ENCODE results near the gene TRIP13.
"Not testable (repeated sequence)": the region's sequence is repeated elsewhere in the genome, so short reads cannot be mapped to it uniquely, and the experiment has no call there.

Gene TRIP13, protein sequence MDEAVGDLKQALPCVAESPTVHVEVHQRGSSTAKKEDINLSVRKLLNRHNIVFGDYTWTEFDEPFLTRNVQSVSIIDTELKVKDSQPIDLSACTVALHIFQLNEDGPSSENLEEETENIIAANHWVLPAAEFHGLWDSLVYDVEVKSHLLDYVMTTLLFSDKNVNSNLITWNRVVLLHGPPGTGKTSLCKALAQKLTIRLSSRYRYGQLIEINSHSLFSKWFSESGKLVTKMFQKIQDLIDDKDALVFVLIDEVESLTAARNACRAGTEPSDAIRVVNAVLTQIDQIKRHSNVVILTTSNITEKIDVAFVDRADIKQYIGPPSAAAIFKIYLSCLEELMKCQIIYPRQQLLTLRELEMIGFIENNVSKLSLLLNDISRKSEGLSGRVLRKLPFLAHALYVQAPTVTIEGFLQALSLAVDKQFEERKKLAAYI

DNA sequence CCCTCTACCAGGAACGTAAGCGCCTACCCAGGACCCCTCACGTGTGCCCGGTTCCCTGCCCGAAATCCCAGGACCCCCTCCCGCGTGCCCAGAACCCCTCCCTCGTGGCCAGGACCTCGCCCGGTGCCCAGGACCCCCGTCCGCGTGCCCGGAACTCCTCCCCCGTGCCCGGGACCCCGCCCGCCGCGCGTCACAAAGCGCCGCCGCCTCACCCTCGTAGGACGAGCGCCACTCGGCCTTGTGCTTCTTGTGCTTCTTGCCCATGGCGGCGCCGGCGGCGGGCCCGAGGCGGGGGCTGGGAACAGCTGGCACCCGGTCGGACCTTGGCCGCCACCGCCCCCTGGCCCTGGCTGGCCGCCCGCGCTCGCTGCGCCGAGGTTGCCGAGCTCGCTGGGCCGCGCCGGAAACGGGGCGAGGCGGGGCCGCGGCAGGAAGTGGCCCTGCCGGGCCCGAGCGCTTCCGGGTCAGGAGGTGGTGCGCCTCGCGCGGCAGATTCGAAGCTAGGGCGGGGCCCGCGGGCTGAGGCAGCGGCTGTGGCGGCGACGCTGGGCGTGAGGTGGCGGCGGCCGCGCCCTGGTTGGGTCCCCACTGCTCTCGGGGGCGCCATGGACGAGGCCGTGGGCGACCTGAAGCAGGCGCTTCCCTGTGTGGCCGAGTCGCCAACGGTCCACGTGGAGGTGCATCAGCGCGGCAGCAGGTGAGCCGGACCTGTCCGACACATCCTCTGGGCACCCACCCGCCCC, at the start of gene TRIP13, which contains the start of gene BRD9:
Gene TRIP13, plus strand, starts transcription at position 491 of the 743 bp plus-strand sequence. Its CDS starts 115 bp downstream, at position 606.
Gene BRD9, minus strand, starts transcription at position 408 of the 743 bp plus-strand sequence. Its CDS starts 144 bp downstream, at position 264.
- DNase-seq, result peak; percentile 85

DNA sequence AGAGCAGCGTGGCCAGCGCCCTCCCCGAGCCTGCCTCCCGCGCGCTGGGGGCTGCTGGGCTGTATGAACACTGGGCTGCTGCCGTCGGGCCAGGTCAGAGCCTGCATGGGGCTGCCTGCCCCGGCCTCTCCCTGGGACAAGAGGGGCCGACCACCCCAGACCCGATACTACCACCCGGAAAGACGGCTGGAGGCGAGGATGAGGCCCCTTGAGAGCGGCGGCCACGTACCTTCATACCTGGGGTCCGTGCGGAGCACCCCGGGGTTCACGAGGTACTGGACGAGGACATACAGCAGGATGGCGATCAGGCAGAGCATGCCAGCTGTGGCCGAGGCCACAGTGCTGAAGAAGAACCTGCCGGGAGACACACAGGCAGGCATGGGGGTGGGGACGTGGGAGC, 49.3 kb upstream of the TRIP13 start:
- not testable (repeated sequence) for DNase-seq

DNA sequence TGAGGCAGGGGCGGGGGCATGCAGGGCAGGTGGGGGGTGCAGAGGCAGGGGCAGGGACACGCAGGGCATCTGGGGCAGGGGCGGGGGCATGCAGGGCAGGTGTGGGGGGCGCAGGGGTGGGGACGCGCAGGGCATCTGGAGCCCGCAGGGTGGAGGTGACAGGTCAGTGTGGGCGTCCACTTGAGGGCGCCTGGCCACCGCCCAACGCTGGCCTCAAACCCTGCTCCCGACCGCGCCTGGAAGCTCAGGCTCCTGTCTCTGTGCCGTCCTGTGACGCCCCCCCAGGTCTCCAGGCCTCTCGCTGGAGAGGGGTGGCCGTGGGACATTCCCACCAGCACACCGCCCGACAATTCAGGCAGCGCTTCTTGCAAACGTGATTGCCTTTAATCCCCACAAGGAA, 48.8 kb upstream of the TRIP13 start:
- DNase-seq, result not testable (repeated sequence)

DNA sequence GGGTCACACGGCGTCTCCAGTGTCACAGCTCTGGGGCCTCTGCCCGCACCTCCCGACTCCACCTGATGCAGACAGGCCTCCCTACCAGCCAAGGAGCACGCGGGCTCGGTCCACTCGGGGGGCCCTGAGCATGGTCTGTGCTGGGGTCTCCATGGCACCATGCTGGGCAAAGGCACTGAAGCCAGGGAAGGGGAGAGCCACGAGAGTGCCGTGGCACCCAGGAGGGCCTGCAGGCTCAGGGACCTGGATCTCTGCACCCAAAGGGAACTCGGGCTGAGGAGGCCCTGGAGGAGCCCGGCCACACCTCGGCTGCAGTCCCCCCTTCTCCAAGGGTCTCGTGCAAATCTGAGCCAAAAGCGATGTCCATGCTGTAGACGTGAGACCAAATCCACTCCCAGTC, 48.3 kb upstream of the TRIP13 start:
- not testable (repeated sequence) for DNase-seq

DNA sequence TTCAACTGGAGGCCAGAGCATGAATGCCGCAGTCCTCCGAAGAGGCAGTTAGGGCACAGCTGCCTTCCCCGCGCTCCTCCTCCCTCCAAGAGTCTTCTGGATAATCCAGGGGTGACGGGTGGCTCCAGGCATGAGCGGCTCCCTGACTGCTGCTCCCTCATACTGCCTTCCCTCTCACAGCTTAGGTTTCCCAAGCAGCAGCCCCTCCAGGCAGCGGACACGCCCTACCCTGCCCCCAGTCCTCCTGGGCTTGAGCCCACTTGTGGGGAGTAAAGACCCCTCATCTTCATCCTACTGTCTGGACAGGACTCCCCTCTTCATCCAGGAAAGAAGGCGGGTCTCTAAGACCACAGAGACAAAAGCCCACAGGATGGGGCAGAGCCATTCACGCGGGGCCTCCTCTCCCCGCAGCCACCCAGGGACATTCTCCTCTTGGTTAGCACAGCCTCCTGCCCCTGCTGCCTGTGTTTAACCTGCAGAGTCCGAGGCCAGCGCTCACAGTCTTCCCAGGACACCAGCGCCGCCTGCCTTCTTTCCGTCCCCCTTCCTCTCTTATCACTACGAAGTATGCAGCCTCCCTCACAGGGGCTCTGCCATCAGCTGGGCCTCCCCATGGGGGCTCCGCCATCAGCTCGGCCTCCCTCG, 47.5 kb upstream of the TRIP13 start:
- DNase-seq, result not testable (repeated sequence)

DNA sequence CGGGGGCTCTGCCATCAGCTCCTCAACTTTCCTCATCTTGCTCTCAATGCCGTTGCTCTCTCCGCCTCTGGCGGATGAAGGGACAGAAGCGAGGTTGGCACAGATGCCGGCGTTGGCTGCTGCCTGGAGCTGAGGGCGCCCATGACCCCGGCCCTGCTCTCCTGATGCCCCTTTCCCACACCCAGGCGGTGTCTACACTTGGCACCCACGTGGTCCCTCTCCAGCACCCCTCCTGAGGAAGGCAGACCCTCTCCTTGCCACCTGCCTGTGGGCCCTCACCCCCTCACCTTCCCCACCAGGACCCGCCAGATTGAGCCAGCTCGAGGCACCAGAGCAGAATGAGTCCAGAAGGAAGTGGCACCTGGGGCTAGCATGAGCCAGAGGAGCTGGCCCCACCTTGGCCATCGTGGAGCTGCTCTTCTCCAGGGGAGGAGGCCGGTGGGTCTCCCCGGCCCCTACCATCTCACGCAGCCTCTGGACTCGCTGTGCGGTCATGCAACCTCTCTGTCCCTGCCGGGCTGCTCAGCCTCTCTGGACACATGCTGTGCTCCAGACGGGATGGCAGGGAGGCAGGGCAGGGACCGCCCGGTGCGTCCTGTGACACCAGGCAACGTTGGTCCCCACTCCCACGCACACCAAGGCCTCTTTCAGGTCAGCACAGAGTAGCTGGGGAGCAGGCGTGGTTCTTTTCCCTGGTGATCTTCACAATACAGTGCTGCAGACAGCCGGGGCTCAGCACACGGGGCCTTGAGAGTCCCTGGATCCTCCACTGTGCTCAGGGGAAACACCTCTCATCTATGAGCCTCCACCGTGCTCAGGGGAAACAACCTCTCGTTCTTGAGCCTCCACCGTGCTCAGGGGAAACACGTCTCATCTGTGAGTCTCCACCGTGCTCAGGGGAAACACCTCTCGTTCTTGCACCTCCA, 46.7 kb upstream of the TRIP13 start:
- DNase-seq, result not testable (repeated sequence)

DNA sequence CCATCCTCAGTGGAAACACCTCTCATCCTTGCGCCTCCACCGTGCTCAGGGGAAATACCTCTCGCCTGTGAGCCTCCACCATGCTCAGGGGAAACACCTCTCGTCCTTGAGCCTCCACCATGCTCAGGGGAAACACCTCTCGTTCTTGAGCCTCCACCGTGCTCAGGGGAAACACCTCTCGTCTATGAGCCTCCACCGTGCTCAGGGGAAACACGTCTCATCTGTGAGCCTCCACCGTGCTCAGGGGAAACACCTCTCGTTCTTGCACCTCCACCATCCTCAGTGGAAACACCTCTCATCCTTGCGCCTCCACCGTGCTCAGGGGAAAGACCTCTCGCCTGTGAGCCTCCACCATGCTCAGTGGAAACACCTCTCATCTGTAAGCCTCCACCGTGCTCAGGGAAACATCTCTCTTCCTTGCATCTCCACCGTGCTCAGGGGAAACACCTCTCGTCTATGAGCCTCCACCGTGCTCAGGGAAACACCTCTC, 46.0 kb upstream of the TRIP13 start:
- DNase-seq, result not testable (repeated sequence)

DNA sequence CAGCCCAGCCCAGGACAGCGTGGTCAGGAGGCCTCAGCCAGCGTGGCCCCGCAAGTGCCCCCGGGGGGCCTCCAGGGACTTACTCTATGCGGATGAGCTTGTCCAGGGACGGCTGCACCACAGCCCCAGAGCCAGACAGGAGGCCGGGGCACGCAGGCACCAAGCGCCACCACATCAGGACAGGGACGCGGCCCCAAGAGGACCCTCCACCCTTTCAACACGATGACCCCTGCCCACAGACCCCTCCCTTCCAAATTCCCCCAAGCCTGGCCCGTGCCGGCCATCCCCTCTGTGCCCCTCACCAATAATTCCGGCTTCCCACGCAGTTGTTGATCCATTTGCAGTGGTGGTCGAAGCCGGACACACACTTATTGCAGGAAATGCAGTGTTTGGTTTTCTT, 45.5 kb upstream of the TRIP13 start:
- DNase-seq, result not testable (repeated sequence)

DNA sequence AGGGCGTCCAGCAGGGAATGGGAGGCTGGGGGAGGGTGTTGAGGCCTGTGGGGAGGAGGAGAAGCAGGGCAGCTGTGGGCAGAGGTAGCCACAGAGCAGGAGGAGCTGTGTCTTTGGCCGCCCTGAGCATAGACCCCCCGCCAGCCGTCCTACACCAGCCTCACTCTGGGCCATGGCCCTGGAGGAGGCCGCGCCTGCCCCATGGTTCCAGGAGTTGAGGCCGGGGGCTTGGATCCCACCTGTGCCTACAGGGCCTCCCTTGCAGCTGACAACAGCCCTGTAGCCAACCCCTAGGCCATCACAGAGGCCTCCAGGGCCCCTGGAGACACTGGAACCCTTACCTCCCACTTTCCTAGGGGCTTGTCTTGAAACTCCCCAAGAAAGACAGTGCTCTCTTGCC, 44.9 kb upstream of the TRIP13 start:
- not testable (repeated sequence) for DNase-seq

DNA sequence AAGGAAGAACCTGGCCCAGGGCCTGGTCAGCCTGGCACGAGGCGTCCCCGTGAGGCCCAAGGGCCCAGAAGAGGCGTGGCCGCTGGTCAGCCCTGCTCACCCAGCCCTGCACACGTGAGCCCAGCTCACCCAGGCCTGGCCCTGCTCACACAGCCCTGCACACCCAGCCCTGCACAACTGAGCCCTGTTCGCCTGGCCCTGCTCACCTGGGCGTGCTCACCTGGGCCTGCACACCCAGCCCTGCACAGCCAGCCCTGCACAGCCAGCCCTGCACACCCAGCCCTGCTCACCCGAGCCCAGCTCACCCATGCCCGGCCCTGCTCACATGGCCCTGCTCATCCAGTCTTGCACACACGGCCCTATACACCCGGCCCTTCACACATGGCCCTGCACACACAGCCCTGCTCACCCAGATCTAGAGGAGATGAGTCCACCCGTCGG, 44.0 kb upstream of the TRIP13 start:
- DNase-seq, result no peak

DNA sequence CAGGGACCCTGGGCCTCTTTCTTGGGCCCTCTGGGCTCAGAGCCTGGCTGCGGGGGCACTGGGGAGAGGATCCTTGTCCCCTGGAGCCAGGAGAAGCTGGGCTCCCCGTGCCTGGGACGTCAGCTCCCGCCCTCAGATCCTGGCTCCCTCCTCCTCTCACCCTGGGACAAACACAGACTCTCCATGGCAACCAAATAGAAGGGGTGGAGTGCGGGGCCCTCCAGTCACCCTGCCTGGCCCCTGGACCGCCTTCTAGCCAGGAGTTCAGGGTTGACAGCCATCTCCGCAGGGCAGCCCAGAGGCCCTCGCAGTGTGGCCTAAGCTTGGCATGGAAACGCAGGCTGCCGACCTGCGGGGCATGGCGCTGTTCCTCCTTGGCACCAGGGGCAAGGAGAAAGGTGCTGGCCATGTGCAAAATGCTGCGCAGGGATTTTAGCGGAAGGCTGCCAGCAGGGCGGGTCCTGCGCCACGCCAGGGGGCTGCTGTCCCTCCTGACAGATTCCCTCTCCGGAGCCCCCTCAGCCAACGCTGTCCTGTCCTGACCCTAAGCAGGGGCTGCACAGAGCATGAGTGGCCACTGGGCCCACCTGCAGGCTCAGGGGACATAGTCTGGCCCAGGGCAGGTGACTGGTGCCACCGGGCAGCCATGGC, 42.9 kb upstream of the TRIP13 start:
- DNase-seq, result no peak

DNA sequence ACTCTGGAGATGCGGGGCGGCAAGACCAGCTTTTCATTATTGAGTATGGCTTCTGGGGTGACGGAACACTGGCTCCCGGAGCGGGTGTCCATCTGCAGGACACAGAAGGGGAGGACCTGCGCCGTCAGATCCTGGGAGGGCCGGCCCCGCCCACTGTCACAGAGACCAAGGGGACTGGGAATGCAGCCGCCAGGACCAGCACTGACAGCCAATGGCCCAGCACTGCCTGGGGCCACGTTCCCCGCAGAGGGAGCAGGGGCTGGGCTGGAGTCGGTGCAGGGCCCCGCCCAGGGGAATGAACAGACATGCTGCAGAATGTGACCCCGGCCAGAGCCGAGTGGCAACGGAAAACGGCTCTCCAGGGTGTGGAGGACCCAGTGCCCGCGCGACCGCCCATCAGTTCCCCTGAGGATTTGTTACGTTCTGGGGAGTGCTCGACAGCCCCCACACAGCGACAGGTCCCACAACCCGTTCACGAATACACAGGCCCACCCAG, 42.1 kb upstream of the TRIP13 start, which contains the start of gene ZDHHC11:
Gene ZDHHC11, minus strand, starts transcription at position 476 of the 496 bp plus-strand sequence. Its CDS starts 384 bp downstream, at position 92.
- DNase-seq, result no peak

DNA sequence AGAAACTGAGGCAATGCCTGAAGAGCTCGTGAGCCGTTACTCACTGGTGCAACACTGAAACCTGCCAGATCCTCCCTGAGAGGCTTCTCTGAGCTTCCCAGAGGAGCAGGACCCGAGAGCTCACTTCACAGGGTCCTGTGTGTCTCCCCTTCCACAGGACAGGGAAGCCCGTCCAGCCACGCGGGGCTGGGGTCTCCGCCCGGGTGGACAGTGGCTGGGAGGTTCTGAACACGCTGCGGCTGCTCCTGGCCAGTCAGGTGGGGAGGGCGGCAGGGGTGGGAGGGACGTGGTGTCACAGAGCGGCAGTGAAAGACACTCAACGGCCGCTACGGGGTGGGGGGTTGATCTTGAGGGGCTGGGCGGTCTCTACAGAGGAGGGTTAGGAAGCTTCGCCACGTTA, 41.6 kb upstream of the TRIP13 start:
- no peak for DNase-seq

DNA sequence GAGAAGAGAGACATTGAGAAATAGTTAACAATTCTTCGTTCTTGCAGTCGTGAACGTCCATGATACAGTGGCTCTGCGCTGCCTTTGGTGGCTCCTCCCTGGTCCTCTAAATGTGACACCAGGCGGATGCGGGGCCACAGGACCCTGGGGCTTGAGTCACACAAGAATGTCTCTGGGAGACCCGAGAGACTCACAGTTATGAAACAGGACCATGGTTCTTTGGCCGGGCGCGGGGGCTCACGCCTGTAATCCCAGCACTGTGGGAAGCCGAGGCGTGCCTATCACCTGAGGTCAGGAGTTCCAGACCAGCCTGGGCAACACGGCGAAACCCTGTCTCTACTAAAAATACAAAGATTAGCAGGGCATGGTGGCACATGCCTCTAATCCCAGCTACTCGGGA, 41.1 kb upstream of the TRIP13 start:
- DNase-seq, result no peak

DNA sequence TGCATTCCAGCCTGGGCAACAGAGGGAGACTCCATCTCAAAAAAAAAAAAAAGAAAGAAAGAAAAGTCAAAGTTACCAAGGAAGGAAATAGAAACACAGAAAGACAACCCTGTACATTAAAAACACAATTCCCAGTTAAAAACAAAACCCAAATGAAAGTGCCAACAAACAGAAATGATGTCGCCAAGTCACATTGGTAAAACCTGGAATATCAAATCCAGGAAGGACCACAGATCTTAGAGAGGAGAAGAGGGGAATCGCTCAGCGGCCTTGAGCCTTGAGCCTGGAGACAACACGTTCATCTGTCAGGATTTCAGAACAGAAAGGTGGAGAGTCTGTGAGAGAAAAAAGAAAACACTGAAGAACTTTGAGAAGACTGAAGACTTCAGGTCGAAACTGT, 40.7 kb upstream of the TRIP13 start:
- no peak for DNase-seq

DNA sequence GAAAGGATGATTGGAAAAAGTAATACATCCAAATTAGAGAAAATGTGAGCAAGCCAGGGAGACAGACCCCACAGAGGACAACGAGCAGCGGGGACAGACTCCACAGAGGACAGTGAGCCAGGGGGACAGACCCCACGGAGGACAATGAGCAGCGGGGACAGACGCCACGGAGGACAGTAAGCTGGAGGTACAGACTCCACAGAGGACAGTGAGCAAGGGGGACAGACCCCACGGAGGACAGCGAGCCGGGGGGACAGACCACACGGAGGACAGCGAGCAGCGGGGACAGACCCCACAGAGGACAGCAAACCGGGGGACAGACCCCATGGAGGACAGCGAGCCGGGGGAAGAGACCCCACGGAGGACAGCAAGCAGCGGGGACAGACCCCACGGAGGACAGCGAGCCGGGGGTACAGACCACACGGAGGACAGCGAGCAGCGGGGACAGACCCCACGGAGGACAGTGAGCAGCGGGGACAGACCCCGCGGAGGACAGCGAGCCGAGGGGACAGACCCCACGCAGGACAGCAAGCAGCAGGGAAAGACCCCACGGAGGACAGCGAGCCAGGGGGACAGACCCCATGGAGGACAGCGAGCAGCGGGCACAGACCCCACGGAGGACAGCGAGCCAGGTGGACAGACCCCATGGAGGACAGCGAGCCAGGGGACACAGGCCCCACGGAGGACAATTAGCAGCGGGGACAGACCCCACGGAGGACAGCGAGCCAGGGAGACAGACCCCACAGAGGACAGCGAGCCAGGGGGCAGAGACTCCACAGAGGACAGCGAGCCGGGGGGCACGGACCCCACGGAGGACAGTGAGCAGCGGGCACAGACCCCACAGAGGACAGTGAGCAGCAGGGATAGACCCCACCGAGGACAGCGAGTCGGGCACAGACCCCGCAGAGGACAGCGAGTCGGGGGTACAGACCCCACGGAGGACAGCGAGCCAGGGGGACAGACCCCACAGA, 40.0 kb upstream of the TRIP13 start:
- no peak for DNase-seq

DNA sequence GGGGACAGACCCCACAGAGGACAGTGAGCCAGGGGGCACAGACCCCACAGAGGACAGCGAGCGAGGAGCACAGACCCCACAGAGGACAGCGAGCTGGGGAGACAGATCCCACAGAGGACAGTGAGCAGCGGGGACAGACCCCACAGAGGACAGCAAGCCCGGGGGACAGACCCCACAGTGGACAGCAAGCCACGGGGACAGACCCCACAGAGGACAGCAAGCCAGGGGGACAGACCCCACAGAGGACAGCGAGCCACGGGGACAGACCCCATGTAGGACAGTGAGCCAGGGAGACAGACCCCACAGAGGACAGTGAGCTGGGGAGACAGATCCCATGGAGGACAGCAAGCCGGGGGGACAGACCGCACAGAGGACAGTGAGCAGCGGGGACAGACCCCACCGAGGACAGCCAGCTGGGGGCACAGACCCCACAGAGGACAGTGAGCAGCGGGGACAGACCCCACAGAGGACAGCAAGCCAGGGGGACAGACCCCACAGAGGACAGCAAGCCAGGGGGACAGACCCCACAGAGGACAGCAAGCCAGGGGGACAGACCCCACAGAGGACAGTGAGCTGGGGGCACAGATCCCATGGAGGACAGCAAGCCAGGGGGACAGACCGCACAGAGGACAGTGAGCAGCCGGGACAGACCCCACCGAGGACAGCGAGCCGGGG, 39.1 kb upstream of the TRIP13 start:
- DNase-seq, result not testable (repeated sequence)

DNA sequence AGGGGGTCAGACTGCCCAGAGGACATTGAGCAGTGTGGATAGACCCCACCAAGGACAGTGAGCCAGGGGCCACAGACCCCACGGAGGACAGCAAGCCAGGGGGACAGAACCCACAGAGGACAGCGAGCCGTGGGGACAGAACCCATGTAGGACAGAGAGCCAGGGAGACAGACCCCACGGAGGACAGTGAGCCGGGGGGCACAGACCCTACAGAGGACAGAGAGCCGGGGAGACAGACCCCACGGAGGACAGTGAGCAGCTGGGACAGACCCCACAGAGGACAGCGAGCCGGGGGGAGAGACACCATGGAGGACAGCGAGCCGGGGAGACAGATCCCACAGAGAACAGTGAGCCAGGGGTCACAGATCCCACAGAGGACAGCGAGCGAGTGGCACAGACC, 38.5 kb upstream of the TRIP13 start:
- no peak for DNase-seq

Data from CD4-positive, alpha-beta T cell treated with Interleukin-6 for 4 hours (primary cell).